Measurements from ENCODE around the gene PLTP. TPM values are rescaled to one million over a fixed set of nuclear protein-coding genes. Genes with fewer than 3 reads are reported as not detected.

The PLTP gene
- total and polyA plus RNA-seq, 12 donors: 126 to 1,158 (median 401) TPM

DNA sequence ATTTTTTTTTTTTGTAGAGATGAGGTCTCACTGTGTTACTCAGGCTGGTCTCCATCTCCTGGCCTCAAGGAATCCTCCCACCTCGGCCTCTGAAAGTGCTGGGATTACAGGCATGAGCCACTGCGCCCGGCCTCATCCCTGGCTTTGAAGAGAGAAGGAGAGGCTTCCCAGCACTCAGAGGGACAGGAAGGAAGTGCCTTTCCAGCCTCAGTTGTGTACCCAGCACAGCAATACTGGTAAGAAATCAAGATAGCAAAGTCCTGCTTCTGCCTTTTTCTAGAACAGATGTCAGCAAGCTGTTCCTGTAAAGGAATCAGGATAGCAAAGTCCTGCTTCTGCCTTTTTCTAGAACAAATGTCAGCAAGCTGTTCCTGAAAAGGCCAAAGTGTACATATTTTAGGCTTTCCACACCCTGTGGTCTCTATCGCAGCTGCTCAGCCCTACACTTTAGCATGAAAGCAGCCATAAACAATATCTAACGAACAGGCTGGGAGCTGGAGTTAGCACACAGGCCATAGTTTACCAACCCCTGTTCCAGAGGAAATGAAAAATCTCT, 6.3 kb upstream of the PLTP start:
- no peaks in the 10 kb centered on the region for H3K27me3 ChIP-seq
- TF ChIP-seq, protein P1, sequence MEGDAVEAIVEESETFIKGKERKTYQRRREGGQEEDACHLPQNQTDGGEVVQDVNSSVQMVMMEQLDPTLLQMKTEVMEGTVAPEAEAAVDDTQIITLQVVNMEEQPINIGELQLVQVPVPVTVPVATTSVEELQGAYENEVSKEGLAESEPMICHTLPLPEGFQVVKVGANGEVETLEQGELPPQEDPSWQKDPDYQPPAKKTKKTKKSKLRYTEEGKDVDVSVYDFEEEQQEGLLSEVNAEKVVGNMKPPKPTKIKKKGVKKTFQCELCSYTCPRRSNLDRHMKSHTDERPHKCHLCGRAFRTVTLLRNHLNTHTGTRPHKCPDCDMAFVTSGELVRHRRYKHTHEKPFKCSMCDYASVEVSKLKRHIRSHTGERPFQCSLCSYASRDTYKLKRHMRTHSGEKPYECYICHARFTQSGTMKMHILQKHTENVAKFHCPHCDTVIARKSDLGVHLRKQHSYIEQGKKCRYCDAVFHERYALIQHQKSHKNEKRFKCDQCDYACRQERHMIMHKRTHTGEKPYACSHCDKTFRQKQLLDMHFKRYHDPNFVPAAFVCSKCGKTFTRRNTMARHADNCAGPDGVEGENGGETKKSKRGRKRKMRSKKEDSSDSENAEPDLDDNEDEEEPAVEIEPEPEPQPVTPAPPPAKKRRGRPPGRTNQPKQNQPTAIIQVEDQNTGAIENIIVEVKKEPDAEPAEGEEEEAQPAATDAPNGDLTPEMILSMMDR (IDR thresholded peaks at IDR 0.05): no peak
- TF ChIP-seq POLR2A (IDR thresholded peaks at IDR 0.05): no peak
- no peak overlapping the region for H3K4me3 ChIP-seq
- 59 to 74% (median 61%) methylated on average over 5 of the region's 5 CpGs for WGBS, 4 donors
- peak overlapping the region; percentile 20 to 85 (median 70) for H3K27ac ChIP-seq
- peaks cover 20 to 66% of the 10 kb centered on the region in 2 donors for H3K4me1 ChIP-seq (replicated peaks in 1 of 2)
- no peaks in the 10 kb centered on the region for H3K36me3 ChIP-seq (replicated peaks in 1 of 2)
- DNase-seq: no peak
- intact Hi-C loops (cut with DNase I): no loop called here
- H3K9me3 ChIP-seq (replicated peaks in 1 of 3): no peaks in the 10 kb centered on the region

DNA sequence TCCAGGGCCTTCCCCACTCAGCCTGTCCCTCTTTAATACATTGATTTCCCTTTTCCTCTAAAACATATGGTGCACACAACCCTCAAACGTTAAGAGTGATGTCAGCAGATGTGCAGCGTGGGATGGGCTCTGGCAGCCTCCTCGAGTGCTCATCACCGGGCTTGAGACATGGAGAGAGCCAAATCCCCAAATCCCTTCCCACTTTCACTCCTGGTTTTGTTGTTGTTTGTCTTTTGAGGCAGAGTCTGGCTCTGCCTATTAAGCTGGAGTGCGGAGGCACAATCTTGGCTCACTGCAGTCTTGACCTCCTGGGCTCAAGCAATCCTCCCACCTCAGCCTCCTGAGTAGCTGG, 5.8 kb upstream of the PLTP start:
- no peak for TF ChIP-seq POLR2A (IDR thresholded peaks at IDR 0.05)
- TF ChIP-seq, protein P1 (IDR thresholded peaks at IDR 0.05): no peak
- H3K9me3 ChIP-seq (replicated peaks in 1 of 3): no peaks in the 10 kb centered on the region
- H3K4me1 ChIP-seq (replicated peaks in 1 of 2): peaks cover 20 to 64% of the 10 kb centered on the region in 2 donors
- H3K4me3 ChIP-seq: no peak overlapping the region
- intact Hi-C loops (cut with DNase I): no loop called here
- H3K36me3 ChIP-seq (replicated peaks in 1 of 2): no peaks in the 10 kb centered on the region
- peak overlapping the region in 4 of 5 donors; percentile 18 to 85 (median 74) for H3K27ac ChIP-seq
- no peaks in the 10 kb centered on the region for H3K27me3 ChIP-seq
- 29 to 57% (median 42%) methylated on average over 5 of the region's 5 CpGs for WGBS, 4 donors
- no peak for DNase-seq

DNA sequence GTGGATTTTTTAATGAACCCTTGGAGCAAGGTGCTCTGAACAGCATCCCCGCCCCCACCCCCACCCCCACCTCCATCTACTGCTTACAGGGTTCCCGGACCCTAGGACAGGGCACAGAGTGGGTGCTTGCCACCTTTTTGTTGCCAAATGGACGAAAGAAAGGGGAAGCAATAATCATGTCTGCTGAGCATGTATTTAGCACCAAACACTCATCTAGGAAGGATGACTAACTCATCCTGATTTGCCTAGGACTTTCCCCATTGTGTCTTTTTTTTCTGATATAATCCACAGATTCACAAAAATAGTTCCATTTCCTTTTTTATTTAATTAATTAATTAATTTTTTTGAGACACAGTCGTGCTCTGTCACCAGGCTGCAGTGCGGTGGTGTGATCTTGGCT, 1.2 kb upstream of the PLTP start:
- Histone ChIP-seq H3K36me3 (replicated peaks in 1 of 2) (peaks cover 0 to 10% of the 10 kb centered on the region in 2 donors), H3K27ac (peak overlapping the region in 2 of 5 donors; percentile 69 to 92), H3K4me3 (no peak overlapping the region), H3K27me3 (no peaks in the 10 kb centered on the region), H3K9me3 (replicated peaks in 1 of 3) (no peaks in the 10 kb centered on the region), H3K4me1 (replicated peaks in 1 of 2) (peaks cover 16 to 46% of the 10 kb centered on the region in 2 donors)
- DNase-seq: no peak
- WGBS, 4 donors: 43 to 66% (median 56%) methylated on average over 5 of the region's 5 CpGs
- TF ChIP-seq, protein P1 (IDR thresholded peaks at IDR 0.05): no peak
- no peak for TF ChIP-seq POLR2A (IDR thresholded peaks at IDR 0.05)
- intact Hi-C loops (cut with DNase I): no loop called here

DNA sequence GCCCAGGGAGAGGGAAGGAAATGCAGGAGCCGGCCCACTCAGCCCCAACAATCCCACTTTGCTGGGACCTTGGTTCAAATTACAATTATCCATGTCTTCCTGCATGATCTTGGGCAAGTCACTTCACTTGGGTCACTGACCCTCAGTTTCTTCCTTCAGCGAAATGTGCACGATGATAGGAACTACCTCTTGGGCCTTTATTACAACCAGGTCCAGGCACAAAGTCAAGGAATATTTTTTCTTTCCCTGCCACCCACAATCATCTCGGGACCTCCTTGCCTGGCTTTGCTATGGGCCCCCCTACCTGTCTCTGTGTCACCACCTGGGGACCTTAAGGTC, 358 bp upstream of the PLTP start:
- TF ChIP-seq, protein P1 (IDR thresholded peaks at IDR 0.05): no peak
- TF ChIP-seq POLR2A (IDR thresholded peaks at IDR 0.05): no peak
- DNase-seq: no peak
- Histone ChIP-seq H3K27ac (peak overlapping the region in 4 of 5 donors; percentile 77 to 92 (median 90)), H3K36me3 (replicated peaks in 1 of 2) (peaks cover 0 to 13% of the 10 kb centered on the region in 2 donors), H3K4me1 (replicated peaks in 1 of 2) (peaks cover 15 to 38% of the 10 kb centered on the region in 2 donors), H3K4me3 (peak overlapping the region in 2 of 4 donors; percentile 24 to 87), H3K27me3 (no peaks in the 10 kb centered on the region), H3K9me3 (replicated peaks in 1 of 3) (no peaks in the 10 kb centered on the region)
- intact Hi-C loops (cut with DNase I): no loop called here
- WGBS, 4 donors: 20 to 30% (median 24%) methylated on average over 3 to 4 of the region's 4 CpGs
